HG02642 (cell line): ENCODE measurements around the gene MEX3C.

Experiments
- ATAC-seq: cut with Tn5 transposase; IDR thresholded peaks from one replicate; pipeline ENCODE4 v1.9.1; 2021; ENCODE audit warnings: mild to moderate bottlenecking; ENCODE audit not compliant: unreplicated experiment, poor library complexity

The MEX3C gene

GRCh38 chr18:51192696-51193095 lies 4.8 kb downstream of the MEX3C start:
- ATAC-seq: no peak

- ATAC-seq: no peak
Observed at GRCh38 chr18:51192026-51192425, 5.5 kb downstream of the MEX3C start.

- ATAC-seq: no peak
Observed at GRCh38 chr18:51191128-51191717, 6.3 kb downstream of the MEX3C start.

GRCh38 chr18:51190000-51190399 lies 7.5 kb downstream of the MEX3C start:
- ATAC-seq: no peak

- ATAC-seq: peak; percentile 53
Observed at GRCh38 chr18:51188024-51188701, 9.3 kb downstream of the MEX3C start.

GRCh38 chr18:51185075-51185474 lies 12.4 kb downstream of the MEX3C start:
- ATAC-seq: no peak

- no peak for ATAC-seq
Observed at GRCh38 chr18:51184091-51184457, 13.4 kb downstream of the MEX3C start.

- ATAC-seq: no peak
Observed at GRCh38 chr18:51183372-51184090, 13.9 kb downstream of the MEX3C start.

- no peak for ATAC-seq
Observed at GRCh38 chr18:51182824-51183223, 14.7 kb downstream of the MEX3C start.

GRCh38 chr18:51171625-51172259 lies 25.7 kb downstream of the MEX3C start:
- ATAC-seq: no peak

GRCh38 chr18:51171223-51171622 lies 26.3 kb downstream of the MEX3C start:
- peak; percentile 53 for ATAC-seq

- no peak for ATAC-seq
Observed at GRCh38 chr18:51170664-51171063, 26.8 kb downstream of the MEX3C start.

GRCh38 chr18:51169731-51170130 lies 27.8 kb downstream of the MEX3C start:
- ATAC-seq: no peak

- ATAC-seq: no peak
Observed at GRCh38 chr18:51168960-51169662, 28.4 kb downstream of the MEX3C start.

GRCh38 chr18:51168026-51168742 lies 29.3 kb downstream of the MEX3C start:
- ATAC-seq: no peak

GRCh38 chr18:51165296-51165695 lies 32.2 kb downstream of the MEX3C start:
- ATAC-seq: no peak

GRCh38 chr18:51164761-51165281 lies 32.7 kb downstream of the MEX3C start:
- ATAC-seq: no peak

GRCh38 chr18:51164342-51164741 lies 33.1 kb downstream of the MEX3C start:
- no peak for ATAC-seq

GRCh38 chr18:51163543-51163942 lies 33.9 kb downstream of the MEX3C start:
- no peak for ATAC-seq

GRCh38 chr18:51162617-51163016 lies 34.9 kb downstream of the MEX3C start:
- no peak for ATAC-seq
